Daoy (cell line): ENCODE measurements around the gene ARL2. TPM values are rescaled to one million over a fixed set of nuclear protein-coding genes. Genes with fewer than 3 reads are reported as not detected.

ENCODE experiments used
- total RNA-seq: library from RNA; depleted of rRNA; stranded (reverse); fragments of >200 nt; shearing (Covaris generic); gene quantifications from 2 replicates; pipeline ENCODE4 v1.2.3, GENCODE V29; 2014; rRNA removed

The ARL2 gene
- total RNA-seq, 1 experiment from 2014 or later, result 83.4 TPM

Other genes starting within 250 kb of the ARL2 start
- 99.7 and 151 TPM in 2 replicates for gene SF1, start 235.6 kb upstream of the ARL2 start, total RNA-seq
- 6.7 and 10.4 TPM in 2 replicates for gene MAP4K2, start 210.9 kb upstream of the ARL2 start, total RNA-seq
- 14.0 and 15.0 TPM in 2 replicates for gene MEN1, start 203.6 kb upstream of the ARL2 start, total RNA-seq
- gene CDC42BPG, start 169.5 kb upstream of the ARL2 start, total RNA-seq, result 0.06 and 0.15 TPM in 2 replicates
- gene EHD1, start 135.5 kb upstream of the ARL2 start, total RNA-seq, result 27.0 and 35.6 TPM in 2 replicates
- gene ATG2A, start 97.0 kb upstream of the ARL2 start, total RNA-seq, result 8.2 and 11.1 TPM in 2 replicates
- 7.8 and 8.5 TPM in 2 replicates for gene PPP2R5B, start 89.5 kb upstream of the ARL2 start, total RNA-seq
- not detected in 2 replicates for gene GPHA2, start 78.3 kb upstream of the ARL2 start, total RNA-seq
- gene MAJIN, start 42.1 kb upstream of the ARL2 start, total RNA-seq, result not detected in 2 replicates
- gene BATF2, start 17.2 kb upstream of the ARL2 start, total RNA-seq, result 0.51 TPM in 1 of 2 replicates, not detected in the other
- gene SNX15, start 13.3 kb downstream of the ARL2 start, total RNA-seq, result 15.8 and 17.9 TPM in 2 replicates
- 10.8 and 17.0 TPM in 2 replicates for gene SAC3D1, start 27.1 kb downstream of the ARL2 start, total RNA-seq
- gene NAALADL1, start 44.4 kb downstream of the ARL2 start, total RNA-seq, result not detected in 2 replicates
- 75.2 and 77.1 TPM in 2 replicates for gene CDCA5, start 69.9 kb downstream of the ARL2 start, total RNA-seq
- 36.6 and 52.9 TPM in 2 replicates for gene ZFPL1, start 70.1 kb downstream of the ARL2 start, total RNA-seq
- 333 and 361 TPM in 2 replicates for gene VPS51, start 82.1 kb downstream of the ARL2 start, total RNA-seq
- gene TM7SF2, start 97.7 kb downstream of the ARL2 start, total RNA-seq, result 3.2 and 4.0 TPM in 2 replicates
- 18.2 and 36.9 TPM in 2 replicates for gene ZNHIT2, start 103.5 kb downstream of the ARL2 start, total RNA-seq
- gene FAU, start 108.0 kb downstream of the ARL2 start, total RNA-seq, result 578 and 654 TPM in 2 replicates
- 63.2 and 68.2 TPM in 2 replicates for gene MRPL49, start 108.2 kb downstream of the ARL2 start, total RNA-seq
- gene SYVN1, start 120.4 kb downstream of the ARL2 start, total RNA-seq, result 8.8 and 11.5 TPM in 2 replicates
- not detected in 2 replicates for gene SPDYC, start 156.1 kb downstream of the ARL2 start, total RNA-seq
- 30.1 and 30.7 TPM in 2 replicates for gene CAPN1, start 167.8 kb downstream of the ARL2 start, total RNA-seq
- gene POLA2, start 247.8 kb downstream of the ARL2 start, total RNA-seq, result 26.5 and 31.2 TPM in 2 replicates